GM23338 (cell line): ENCODE measurements around the gene IRF5. TPM values are rescaled to one million over a fixed set of nuclear protein-coding genes. Genes with fewer than 3 reads are reported as not detected.

Experiments
- ATAC-seq: fragments of 200-7000 bp; cut with Tn5 transposase; 3 replicates; pipeline ENCODE4 v1.9.1; 2020
- DNase-seq: peaks from one replicate; pipeline ENCODE4 v3.0.0-alpha.2; 2015; ENCODE audit warnings: low spot score
- H2AFZ ChIP-seq: fragments of 200-600 bp; sonication (generic); 2 replicates; pipeline ENCODE4 v1.8.0; 2016; ENCODE audit warnings: antibody characterized with exemption, mild to moderate bottlenecking, moderate library complexity
- H3F3A ChIP-seq: fragments of 200-600 bp; sonication (generic); replicated peaks from 2 replicates; pipeline ENCODE4 v1.8.0; 2017; ENCODE audit warnings: antibody characterized with exemption, mixed run types, low read depth
- H3K27ac ChIP-seq: fragments of 200-600 bp; sonication (generic); 2 replicates; pipeline ENCODE4 v1.6.1; 2016; ENCODE audit warnings: low read depth
- H3K27me3 ChIP-seq: fragments of 200-600 bp; sonication (generic); 2 replicates; pipeline ENCODE4 v1.8.0; 2016; ENCODE audit warnings: mild to moderate bottlenecking, mixed run types, moderate library complexity; ENCODE audit not compliant: insufficient read depth
- H3K36me3 ChIP-seq: fragments of 200-600 bp; sonication (generic); 2 replicates; pipeline ENCODE4 v1.8.0; 2016; ENCODE audit warnings: mild to moderate bottlenecking; ENCODE audit not compliant: insufficient read depth
- H3K4me1 ChIP-seq: fragments of 200-600 bp; sonication (generic); 2 replicates; pipeline ENCODE4 v1.8.0; 2016; ENCODE audit warnings: mild to moderate bottlenecking, moderate library complexity; ENCODE audit not compliant: insufficient read depth
- H3K4me2 ChIP-seq: fragments of 200-600 bp; sonication (generic); 2 replicates; pipeline ENCODE4 v1.7.1; 2017; ENCODE audit warnings: mixed run types
- H3K4me3 ChIP-seq: fragments of 200-600 bp; sonication (generic); 2 replicates; pipeline ENCODE4 v1.6.1; 2016; ENCODE audit warnings: mixed run types
- H3K79me2 ChIP-seq: fragments of 200-600 bp; sonication (generic); replicated peaks from 2 replicates; pipeline ENCODE4 v1.8.0; 2017; ENCODE audit warnings: mild to moderate bottlenecking; ENCODE audit not compliant: insufficient read depth
- H3K9me2 ChIP-seq: fragments of 200-600 bp; sonication (generic); 2 replicates; pipeline ENCODE4 v1.8.0; 2017; ENCODE audit not compliant: insufficient read depth
- H4K20me1 ChIP-seq: fragments of 200-600 bp; sonication (generic); replicated peaks from 2 replicates; pipeline ENCODE4 v1.8.0; 2017; ENCODE audit warnings: mild to moderate bottlenecking; ENCODE audit not compliant: insufficient read depth
- H3K27ac Mint-ChIP-seq: 2 replicates; pipeline ENCODE4 v1.8.0; 2020; ENCODE audit warnings: inconsistent platforms, mild to moderate bottlenecking, moderate library complexity, mixed read lengths
- H3K27me3 Mint-ChIP-seq: 3 replicates; pipeline ENCODE4 v1.8.0; 2022; ENCODE audit warnings: low read depth, mild to moderate bottlenecking, moderate library complexity, mixed read lengths, inconsistent platforms; ENCODE audit not compliant: insufficient read depth, poor library complexity
- H3K36me3 Mint-ChIP-seq: 3 replicates; pipeline ENCODE4 v1.8.0; 2021; ENCODE audit warnings: low read depth, mild to moderate bottlenecking, inconsistent platforms, moderate library complexity, mixed read lengths
- H3K4me1 Mint-ChIP-seq: 3 replicates; pipeline ENCODE4 v1.8.0; 2020; ENCODE audit warnings: mild to moderate bottlenecking, inconsistent platforms, mixed read lengths
- H3K4me3 Mint-ChIP-seq: 3 replicates; pipeline ENCODE4 v1.8.0; 2021; ENCODE audit warnings: moderate library complexity, mild to moderate bottlenecking, inconsistent platforms, mixed read lengths
- H3K9me3 Mint-ChIP-seq: 3 replicates; pipeline ENCODE4 v1.8.0; 2020; ENCODE audit warnings: moderate library complexity, mild to moderate bottlenecking, inconsistent platforms, mixed read lengths
- CREB1 ChIP-seq: fragments of 250-450 bp; sonication (Bioruptor Pico); IDR thresholded peaks from 2 replicates; pipeline ENCODE4 v1.5.0; 2020; ENCODE audit warnings: low read depth, mild to moderate bottlenecking, moderate library complexity
- EZH2phosphoT487 ChIP-seq: fragments of 200-600 bp; sonication (generic); IDR thresholded peaks from one replicate; pipeline ENCODE4 v1.8.1; 2018; ENCODE audit warnings: antibody characterized with exemption; ENCODE audit not compliant: unreplicated experiment
- JUNB ChIP-seq: IDR thresholded peaks from one replicate; pipeline ENCODE4 v1.6.1; 2016; ENCODE audit warnings: antibody characterized with exemption; ENCODE audit not compliant: unreplicated experiment
- NANOG ChIP-seq: IDR thresholded peaks from 2 replicates; pipeline ENCODE4 v1.6.1; 2016; ENCODE audit warnings: antibody characterized with exemption, borderline replicate concordance
- POLR2AphosphoS5 ChIP-seq: IDR thresholded peaks from 2 replicates; pipeline ENCODE4 v1.6.1; 2016; ENCODE audit warnings: antibody characterized with exemption, low read depth
- ZNF331 ChIP-seq: fragments of 250-450 bp; sonication (Bioruptor Pico); IDR thresholded peaks from 2 replicates; pipeline ENCODE4 v1.5.0; 2020; ENCODE audit warnings: low read depth, mild to moderate bottlenecking, moderate library complexity
- polyA plus RNA-seq: library from polyadenylated mRNA; unstranded; fragments of >200 nt; fragmentation: Nextera tagmentation; extraction: Ambion mirVana; gene quantifications from 2 replicates; pipeline ENCODE4 v1.2.1, GENCODE V29; 2016
- total RNA-seq: library from RNA; depleted of rRNA; stranded (reverse); fragments of >200 nt; shearing (Covaris generic); gene quantifications from 2 replicates; pipeline ENCODE4 v1.2.3, GENCODE V29; 2014
- TF ChIP-seq, protein P1 (sequence below), 2 experiments: fragments of 200-600 bp in 1 of 2; sonication (generic) in 1 of 2; conservative IDR thresholded peaks; 2 replicates each; pipeline versions ENCODE4 v1.5.1 to v1.6.1; 2016 to 2017; ENCODE audit warnings: antibody characterized with exemption in 2 of 2, low read depth in 2 of 2, mild to moderate bottlenecking in 2 of 2, moderate library complexity in 1 of 2
- TF ChIP-seq, protein P2 (sequence below): IDR thresholded peaks from one replicate; pipeline ENCODE4 v1.6.1; 2018; ENCODE audit warnings: antibody characterized with exemption; ENCODE audit not compliant: unreplicated experiment
- TF ChIP-seq, protein P3 (sequence below): IDR thresholded peaks from 2 replicates; pipeline ENCODE4 v1.6.1; 2016; ENCODE audit warnings: antibody characterized with exemption

IRF5 gene
- total and polyA plus RNA-seq, 2 experiments from 2014 or later = 0.37 to 3.7 TPM

DNA sequence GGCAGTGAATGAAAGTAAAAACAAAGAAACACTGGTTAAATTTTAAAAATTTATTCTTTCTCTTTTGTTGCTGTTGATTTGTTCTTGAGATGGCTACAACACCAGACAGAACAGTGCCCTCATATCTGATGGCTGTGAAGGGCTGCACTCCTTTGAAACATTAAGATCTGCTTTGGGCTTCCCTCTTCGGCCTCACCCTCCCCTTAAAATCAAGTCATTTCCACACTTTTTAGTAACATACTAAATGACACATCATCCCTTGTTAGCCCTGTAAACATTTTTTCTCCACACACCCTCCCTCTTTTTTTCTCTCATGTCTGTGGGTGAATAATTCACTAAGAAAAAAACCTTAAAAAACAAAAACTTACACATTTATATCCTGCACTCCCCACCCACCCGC lies 16.4 kb downstream of the IRF5 start (continued):
- TF ChIP-seq, protein P1, sequence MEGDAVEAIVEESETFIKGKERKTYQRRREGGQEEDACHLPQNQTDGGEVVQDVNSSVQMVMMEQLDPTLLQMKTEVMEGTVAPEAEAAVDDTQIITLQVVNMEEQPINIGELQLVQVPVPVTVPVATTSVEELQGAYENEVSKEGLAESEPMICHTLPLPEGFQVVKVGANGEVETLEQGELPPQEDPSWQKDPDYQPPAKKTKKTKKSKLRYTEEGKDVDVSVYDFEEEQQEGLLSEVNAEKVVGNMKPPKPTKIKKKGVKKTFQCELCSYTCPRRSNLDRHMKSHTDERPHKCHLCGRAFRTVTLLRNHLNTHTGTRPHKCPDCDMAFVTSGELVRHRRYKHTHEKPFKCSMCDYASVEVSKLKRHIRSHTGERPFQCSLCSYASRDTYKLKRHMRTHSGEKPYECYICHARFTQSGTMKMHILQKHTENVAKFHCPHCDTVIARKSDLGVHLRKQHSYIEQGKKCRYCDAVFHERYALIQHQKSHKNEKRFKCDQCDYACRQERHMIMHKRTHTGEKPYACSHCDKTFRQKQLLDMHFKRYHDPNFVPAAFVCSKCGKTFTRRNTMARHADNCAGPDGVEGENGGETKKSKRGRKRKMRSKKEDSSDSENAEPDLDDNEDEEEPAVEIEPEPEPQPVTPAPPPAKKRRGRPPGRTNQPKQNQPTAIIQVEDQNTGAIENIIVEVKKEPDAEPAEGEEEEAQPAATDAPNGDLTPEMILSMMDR (conservative IDR thresholded peaks at IDR 0.05; ENCODE audit: low read depth in 2 of 2) = no peak
- no peak for TF ChIP-seq JUNB
- TF ChIP-seq EZH2phosphoT487 = no peak
- TF ChIP-seq, protein P2, sequence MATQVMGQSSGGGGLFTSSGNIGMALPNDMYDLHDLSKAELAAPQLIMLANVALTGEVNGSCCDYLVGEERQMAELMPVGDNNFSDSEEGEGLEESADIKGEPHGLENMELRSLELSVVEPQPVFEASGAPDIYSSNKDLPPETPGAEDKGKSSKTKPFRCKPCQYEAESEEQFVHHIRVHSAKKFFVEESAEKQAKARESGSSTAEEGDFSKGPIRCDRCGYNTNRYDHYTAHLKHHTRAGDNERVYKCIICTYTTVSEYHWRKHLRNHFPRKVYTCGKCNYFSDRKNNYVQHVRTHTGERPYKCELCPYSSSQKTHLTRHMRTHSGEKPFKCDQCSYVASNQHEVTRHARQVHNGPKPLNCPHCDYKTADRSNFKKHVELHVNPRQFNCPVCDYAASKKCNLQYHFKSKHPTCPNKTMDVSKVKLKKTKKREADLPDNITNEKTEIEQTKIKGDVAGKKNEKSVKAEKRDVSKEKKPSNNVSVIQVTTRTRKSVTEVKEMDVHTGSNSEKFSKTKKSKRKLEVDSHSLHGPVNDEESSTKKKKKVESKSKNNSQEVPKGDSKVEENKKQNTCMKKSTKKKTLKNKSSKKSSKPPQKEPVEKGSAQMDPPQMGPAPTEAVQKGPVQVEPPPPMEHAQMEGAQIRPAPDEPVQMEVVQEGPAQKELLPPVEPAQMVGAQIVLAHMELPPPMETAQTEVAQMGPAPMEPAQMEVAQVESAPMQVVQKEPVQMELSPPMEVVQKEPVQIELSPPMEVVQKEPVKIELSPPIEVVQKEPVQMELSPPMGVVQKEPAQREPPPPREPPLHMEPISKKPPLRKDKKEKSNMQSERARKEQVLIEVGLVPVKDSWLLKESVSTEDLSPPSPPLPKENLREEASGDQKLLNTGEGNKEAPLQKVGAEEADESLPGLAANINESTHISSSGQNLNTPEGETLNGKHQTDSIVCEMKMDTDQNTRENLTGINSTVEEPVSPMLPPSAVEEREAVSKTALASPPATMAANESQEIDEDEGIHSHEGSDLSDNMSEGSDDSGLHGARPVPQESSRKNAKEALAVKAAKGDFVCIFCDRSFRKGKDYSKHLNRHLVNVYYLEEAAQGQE = no peak
- no peak for TF ChIP-seq CREB1 (CRISPR knock-in tag)
- TF ChIP-seq, protein P3, sequence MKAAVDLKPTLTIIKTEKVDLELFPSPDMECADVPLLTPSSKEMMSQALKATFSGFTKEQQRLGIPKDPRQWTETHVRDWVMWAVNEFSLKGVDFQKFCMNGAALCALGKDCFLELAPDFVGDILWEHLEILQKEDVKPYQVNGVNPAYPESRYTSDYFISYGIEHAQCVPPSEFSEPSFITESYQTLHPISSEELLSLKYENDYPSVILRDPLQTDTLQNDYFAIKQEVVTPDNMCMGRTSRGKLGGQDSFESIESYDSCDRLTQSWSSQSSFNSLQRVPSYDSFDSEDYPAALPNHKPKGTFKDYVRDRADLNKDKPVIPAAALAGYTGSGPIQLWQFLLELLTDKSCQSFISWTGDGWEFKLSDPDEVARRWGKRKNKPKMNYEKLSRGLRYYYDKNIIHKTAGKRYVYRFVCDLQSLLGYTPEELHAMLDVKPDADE = no peak
- TF ChIP-seq ZNF331 (CRISPR knock-in tag) = no peak
- no peak for TF ChIP-seq POLR2AphosphoS5
- TF ChIP-seq NANOG = no peak

DNA sequence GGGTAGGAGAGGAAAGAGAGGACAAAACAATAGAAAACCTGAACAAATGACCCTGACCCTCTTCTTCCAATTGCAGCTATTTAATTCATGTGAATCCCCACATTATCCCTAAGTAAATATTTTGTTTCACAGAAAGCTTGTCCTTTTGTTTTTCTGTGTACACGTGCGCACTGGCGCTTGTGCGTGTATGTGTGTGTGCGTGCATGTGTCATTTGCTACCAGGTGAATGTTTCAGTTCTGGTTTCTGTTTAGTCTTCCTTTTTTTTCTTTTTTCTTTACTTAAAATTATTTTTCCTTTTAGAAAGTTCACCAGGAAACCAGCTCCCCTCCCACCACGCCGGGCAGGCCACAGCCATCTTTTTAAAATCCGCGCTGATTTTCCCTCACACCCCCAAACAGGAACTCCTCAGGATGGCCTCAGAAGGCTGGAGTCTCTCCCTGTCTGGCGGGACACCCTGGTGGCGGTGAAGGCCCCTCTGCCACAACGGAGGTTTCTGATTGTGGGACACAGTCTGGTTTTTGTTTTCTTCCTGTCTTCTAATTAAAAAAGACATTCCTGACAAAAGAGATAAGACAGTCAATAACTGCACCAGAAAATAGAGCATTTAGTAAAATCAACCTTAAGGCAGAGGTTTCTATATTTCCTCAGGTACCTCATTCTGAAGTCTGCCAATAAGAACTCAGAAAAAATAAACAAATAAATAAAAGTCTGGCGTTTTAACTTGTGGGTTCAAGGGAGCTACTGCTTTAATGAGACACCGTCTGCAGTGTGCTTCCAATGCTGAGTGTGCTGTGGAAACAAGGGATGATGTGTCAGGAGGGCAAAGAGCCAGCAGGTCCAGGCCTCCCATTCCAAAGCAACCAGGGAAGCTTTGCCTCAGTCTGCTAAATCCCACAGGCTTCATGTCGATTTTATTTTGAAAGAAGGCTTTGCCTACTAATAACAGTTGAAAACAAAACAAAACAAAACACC lies 17.4 kb downstream of the IRF5 start:
- Histone ChIP-seq H2AFZ (no peak overlapping the region), H3K4me2 (peak overlapping the region; percentile 25), H3F3A (no peaks in the 10 kb centered on the region; the same call in 1 of the 2 replicates), H3K27me3 (no peaks in the 10 kb centered on the region), H3K4me1 (peaks cover 30% of the 10 kb centered on the region), H3K27ac (no peak overlapping the region), H4K20me1 (peaks cover 5% of the 10 kb centered on the region; the same call in 1 of the 2 replicates), H3K36me3 (peaks cover 11% of the 10 kb centered on the region), H3K9me2 (no peaks in the 10 kb centered on the region), H3K4me3 (no peak overlapping the region), H3K79me2 (no peaks in the 10 kb centered on the region)
- Mint-ChIP-seq H3K4me1 (peaks cover 27% of the 10 kb centered on the region), H3K27me3 (peaks cover 12% of the 10 kb centered on the region), H3K9me3 (no peaks in the 10 kb centered on the region), H3K27ac (peak overlapping the region; percentile 26; the same call in 1 of the 2 replicates), H3K4me3 (no peak overlapping the region; the same call in 2 of the 3 replicates), H3K36me3 (peaks cover 56% of the 10 kb centered on the region)
- ATAC-seq = peak; percentile 81
- DNase-seq = peak; percentile 46
- TF ChIP-seq, protein P1 (conservative IDR thresholded peaks at IDR 0.05; ENCODE audit: low read depth in 2 of 2) = peak; percentile 46 to 51; a peak in 3 of 4 replicates
- TF ChIP-seq JUNB = no peak
